SK-N-SH (cell line): Measurements from ENCODE around the gene SAT2.

ENCODE experiments used
- CHD2 ChIP-seq: fragments of 150-350 bp; IDR thresholded peaks from 2 replicates; pipeline ENCODE4 v1.6.1; 2018; ENCODE audit warnings: low read length; ENCODE audit not compliant: partially characterized antibody
- CTCF ChIP-seq: fragments of 200-600 bp; sonication (generic); IDR thresholded peaks from 2 replicates; pipeline ENCODE4 v1.6.1; 2017; ENCODE audit warnings: antibody characterized with exemption, mild to moderate bottlenecking, moderate library complexity
- EP300 ChIP-seq, 2 experiments: IDR thresholded peaks; 2 replicates each; pipeline versions ENCODE4 v1.4.0 to v1.6.1; 2012; ENCODE audit warnings: borderline replicate concordance in 1 of 2, low read depth in 1 of 2, low read length in 1 of 2
- FOXM1 ChIP-seq: IDR thresholded peaks from 2 replicates; pipeline ENCODE4 v1.4.0; 2012; ENCODE audit warnings: low read depth, mild to moderate bottlenecking
- GABPA ChIP-seq: IDR thresholded peaks from 2 replicates; pipeline ENCODE4 v1.4.0; 2012; ENCODE audit warnings: low read depth, mild to moderate bottlenecking
- MAX ChIP-seq: IDR thresholded peaks from 2 replicates; pipeline ENCODE4 v1.4.0; 2012; ENCODE audit warnings: low read depth
- RAD21 ChIP-seq: IDR thresholded peaks from 2 replicates; pipeline ENCODE4 v1.6.1; 2012; ENCODE audit warnings: mild to moderate bottlenecking, low read length
- RCOR1 ChIP-seq: fragments of 150-350 bp; IDR thresholded peaks from 2 replicates; pipeline ENCODE4 v1.6.1; 2017; ENCODE audit warnings: antibody characterized with exemption, low read length
- RFX5 ChIP-seq: IDR thresholded peaks from 2 replicates; pipeline ENCODE4 v1.6.1; 2012; ENCODE audit warnings: mild to moderate bottlenecking, improper control_type of control experiment, low read length
- SIN3A ChIP-seq: IDR thresholded peaks from 2 replicates; pipeline ENCODE4 v1.6.1; 2012; ENCODE audit warnings: low read depth, mild to moderate bottlenecking, low read length, moderate library complexity, borderline replicate concordance
- SMC3 ChIP-seq: IDR thresholded peaks from 2 replicates; pipeline ENCODE4 v1.6.1; 2012; ENCODE audit warnings: low read depth, low read length, improper control_type of control experiment
- TCF12 ChIP-seq: IDR thresholded peaks from 2 replicates; pipeline ENCODE4 v1.4.0; 2012
- ZBTB33 ChIP-seq: IDR thresholded peaks from 2 replicates; pipeline ENCODE4 v1.4.0; 2012; ENCODE audit warnings: low read depth, borderline replicate concordance

- TF ChIP-seq RFX5 (no peak), MAX (no peak), CTCF (no peak), RCOR1 (no peak), FOXM1 (no peak), CHD2 (no peak), EP300 (IDR thresholded peaks at IDR 0.05; ENCODE audit: borderline replicate concordance in 1 of 2, low read depth in 1 of 2, low read length in 1 of 2) (no peak), ZBTB33 (no peak), SIN3A (no peak), TCF12 (no peak), SMC3 (no peak), GABPA (no peak), RAD21 (no peak)
Measured at GRCh38 chr17:7579834-7580603, 47.6 kb downstream of the SAT2 start.
